Measurements from ENCODE around the gene SPATA2. TPM values are rescaled to one million over a fixed set of nuclear protein-coding genes. Genes with fewer than 3 reads are reported as not detected.

SPATA2 gene
- total and polyA plus RNA-seq, 2 of the 8 experiments (the other 6 are each of a cell fraction or from before 2014, with no cell fraction given): 11.0 to 13.0 TPM

DNA sequence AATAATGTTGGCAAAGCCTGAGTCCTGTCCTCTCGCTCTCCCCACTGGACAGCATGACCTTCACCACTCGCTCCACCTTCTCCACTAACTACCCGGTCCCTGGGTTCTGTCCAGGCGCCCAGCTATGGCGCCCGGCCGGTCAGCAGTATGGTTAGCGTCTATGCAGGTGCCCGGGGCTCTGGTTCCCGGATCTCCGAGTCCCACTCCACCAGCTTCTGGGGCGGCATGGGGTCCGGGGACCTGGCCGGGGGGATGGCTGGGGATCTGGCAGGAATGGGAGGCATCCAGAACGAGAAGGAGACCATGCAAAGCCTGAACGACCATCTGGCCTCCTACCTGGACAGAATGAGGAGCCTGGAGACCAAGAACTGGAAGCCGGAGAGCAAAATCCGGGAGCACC is 41.4 kb upstream of the SPATA2 start:
- Histone ChIP-seq H3K27ac (ENCODE audit: low read depth, low read length) (no peak overlapping the region), H3K9me3 (ENCODE audit: insufficient read depth in 2 of 2, low read depth in 1 of 2, low read length in 1 of 2) (no peaks in the 10 kb centered on the region), H3K79me2 (ENCODE audit: control insufficient read depth in 1 of 2, insufficient read depth in 2 of 2, low read length in 2 of 2) (no peaks in the 10 kb centered on the region), H4K91ac (replicated peaks; ENCODE audit: insufficient read length, low read length) (no peak overlapping the region), H4K5ac (ENCODE audit: insufficient read length, low read depth, low read length) (no peak overlapping the region), H2BK15ac (ENCODE audit: low read length) (no peak overlapping the region), H3K18ac (ENCODE audit: extremely low read depth, low read length) (no peak overlapping the region), H4K8ac (ENCODE audit: extremely low read depth, insufficient read depth, low read length) (no peak overlapping the region), H2AK5ac (ENCODE audit: low read depth, low read length) (no peak overlapping the region), H2BK20ac (ENCODE audit: low read length) (no peak overlapping the region), H3K56ac (replicated peaks; ENCODE audit: insufficient read length, low read depth, low read length) (no peak overlapping the region), H3K4me3 (ENCODE audit: extremely low read depth in 1 of 4, insufficient read depth in 2 of 4, low read depth in 3 of 4, low read length in 4 of 4) (no peak overlapping the region), H3K14ac (ENCODE audit: insufficient read length) (no peak overlapping the region), H4K20me1 (replicated peaks in 1 of 2; ENCODE audit: control insufficient read depth in 1 of 2, insufficient read depth in 2 of 2, low read length in 2 of 2) (peaks cover 3 to 6% of the 10 kb centered on the region in 2 experiments), H2BK120ac (replicated peaks; ENCODE audit: low read depth, low read length) (no peak overlapping the region), H3K4ac (replicated peaks; ENCODE audit: insufficient read length, low read depth, low read length) (no peak overlapping the region), H3K79me1 (ENCODE audit: low read depth, low read length) (no peaks in the 10 kb centered on the region), H3K23me2 (ENCODE audit: low read depth, low read length) (no peaks in the 10 kb centered on the region; the same call in 1 of the 2 replicates), H3K27me3 (replicated peaks in 1 of 4; ENCODE audit: control insufficient read depth in 3 of 4, extremely low read depth in 1 of 4, insufficient read depth in 3 of 4, low read length in 3 of 4) (no peaks in the 10 kb centered on the region), H3K9ac (replicated peaks in 1 of 4; ENCODE audit: extremely low read depth in 1 of 4, low read depth in 3 of 4, low read length in 3 of 4) (no peak overlapping the region), H3K23ac (ENCODE audit: insufficient read length) (no peak overlapping the region), H3K4me1 (replicated peaks in 1 of 4; ENCODE audit: control insufficient read depth in 3 of 4, insufficient read depth in 4 of 4, low read length in 3 of 4) (no peaks in the 10 kb centered on the region), H2BK5ac (ENCODE audit: low read depth, low read length) (no peak overlapping the region), H2AFZ (ENCODE audit: low read length) (no peak overlapping the region), H2BK12ac (ENCODE audit: low read depth, low read length) (no peak overlapping the region), H3K4me2 (ENCODE audit: insufficient read depth in 1 of 2, low read depth in 2 of 2, low read length in 2 of 2) (no peak overlapping the region), H3K36me3 (ENCODE audit: control insufficient read depth in 2 of 4, insufficient read depth in 4 of 4, low read length in 3 of 4) (peaks cover 5 to 35% (median 20%) of the 10 kb centered on the region in 4 experiments; a peak in 6 of 8 replicates)
- ChIA-PET POLR2A (ENCODE audit: partially characterized antibody) (interaction anchor here (0.6 to 2.0 kb wide), 2 partner anchors 14 to 170 kb away, joined by 4 to 5 read pairs; no protein-coding TSS in a partner anchor), CTCF (ENCODE audit: partially characterized antibody) (interaction anchor here (0.8 to 1.4 kb wide), 5 partner anchors 8 to 20 kb away, joined by 3 to 6 read pairs (median 3); no protein-coding TSS in a partner anchor)
- 96% methylated on average over 17 of the region's 18 CpGs; no CpG with 5 or more reads in 1 of the 2 experiments for WGBS, 2 experiments (ENCODE audit: extremely low coverage in 1 of 2, insufficient coverage in 1 of 2, insufficient read length in 1 of 2, insufficient replicate concordance in 2 of 2, low coverage in 1 of 2, low lambda C conversion rate in 2 of 2, missing lambda C conversion rate in 1 of 2)
- no peak for DNase-seq (ENCODE audit: low read depth in 1 of 2, low spot score in 2 of 2)
- FAIRE-seq: no peak
- TF ChIP-seq GABPA (IDR thresholded peaks at IDR 0.05; ENCODE audit: borderline replicate concordance, insufficient read depth, low read length) (no peak), FOSL1 (IDR thresholded peaks at IDR 0.05; ENCODE audit: insufficient read depth, low read depth, low read length) (no peak), CREB1 (IDR thresholded peaks at IDR 0.05) (no peak), KDM4A (IDR thresholded peaks at IDR 0.05; ENCODE audit: low read depth, low read length, severe bottlenecking) (no peak), BCL11A (IDR thresholded peaks at IDR 0.05; ENCODE audit: low read depth in 2 of 2, low read length in 2 of 2) (no peak), YY1 (IDR thresholded peaks at IDR 0.05; ENCODE audit: low read depth, low read length) (no peak), TCF12 (IDR thresholded peaks at IDR 0.05; ENCODE audit: low read depth, low read length) (no peak), BRCA1 (IDR thresholded peaks at IDR 0.05; ENCODE audit: low read depth, low read length) (no peak), SAP30 (IDR thresholded peaks at IDR 0.05; ENCODE audit: insufficient read depth, insufficient replicate concordance, low read length) (no peak), SIN3A (conservative IDR thresholded peaks at IDR 0.05 in 1 of 2, IDR thresholded peaks at IDR 0.05 in 1 of 2; ENCODE audit: low read depth in 1 of 2, low read length in 2 of 2) (no peak), CHD1 (IDR thresholded peaks at IDR 0.05; ENCODE audit: low read depth, low read length) (no peak)
- TF ChIP-seq, protein P1, sequence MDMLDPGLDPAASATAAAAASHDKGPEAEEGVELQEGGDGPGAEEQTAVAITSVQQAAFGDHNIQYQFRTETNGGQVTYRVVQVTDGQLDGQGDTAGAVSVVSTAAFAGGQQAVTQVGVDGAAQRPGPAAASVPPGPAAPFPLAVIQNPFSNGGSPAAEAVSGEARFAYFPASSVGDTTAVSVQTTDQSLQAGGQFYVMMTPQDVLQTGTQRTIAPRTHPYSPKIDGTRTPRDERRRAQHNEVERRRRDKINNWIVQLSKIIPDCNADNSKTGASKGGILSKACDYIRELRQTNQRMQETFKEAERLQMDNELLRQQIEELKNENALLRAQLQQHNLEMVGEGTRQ (IDR thresholded peaks at IDR 0.05; ENCODE audit: low read length): no peak

Measured in H1 (cell line).